ENCODE results near the gene CCDC175. TPM values are rescaled to one million over a fixed set of nuclear protein-coding genes. Genes with fewer than 3 reads are reported as not detected.
A peak's percentile ranks its signal among the peaks of the same experiment; 100 is the strongest.

Gene CCDC175
- total and polyA plus RNA-seq, 2 donors (not counting 3 experiments of a cell fraction or from before 2014, with no cell fraction given): not detected

DNA sequence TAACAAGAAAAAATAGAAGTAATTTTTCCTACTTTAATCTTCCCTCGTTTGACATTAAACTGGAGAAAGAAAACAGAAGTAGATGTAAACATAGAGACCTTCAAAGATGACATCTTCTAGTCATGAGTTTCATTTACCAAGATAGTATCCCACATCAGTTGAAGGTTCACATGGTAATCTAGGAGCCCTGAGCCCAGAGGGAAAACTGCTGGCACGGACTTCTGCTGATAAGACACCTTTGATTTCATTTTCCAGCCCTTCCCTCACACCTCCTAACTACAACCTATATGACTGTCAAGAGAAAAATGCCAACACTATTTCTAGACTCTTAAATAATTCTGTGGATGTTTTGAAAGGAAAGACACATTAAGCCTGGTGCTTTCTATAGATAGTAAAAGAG lies 46.0 kb upstream of the CCDC175 start:
- dilution Hi-C loops (cut with MboI; ENCODE audit: extremely low pct_ligation_motif_present, low sequenced_read_pairs) (no loop called here), intact Hi-C loops (cut with micrococcal nuclease) (no loop called here)
- DNase-seq (ENCODE audit: low read depth, low spot score) (no peak), FAIRE-seq (peak; percentile 31)
- Histone ChIP-seq H3K27me3 (ENCODE audit: control insufficient read depth in 2 of 2, insufficient read depth in 2 of 2, low read length in 2 of 2) (peaks cover 0 to 1% of the 10 kb centered on the region in 2 experiments), H3K27ac (ENCODE audit: insufficient read depth, low read depth, low read length) (no peak overlapping the region), H3K9me3 (replicated peaks; ENCODE audit: control insufficient read depth, insufficient read depth, low read length) (no peaks in the 10 kb centered on the region), H2AFZ (ENCODE audit: low read depth, low read length) (no peak overlapping the region), H3K36me3 (ENCODE audit: control insufficient read depth in 2 of 2, extremely low read depth in 1 of 2, insufficient read depth in 2 of 2, low read length in 2 of 2) (no peaks in the 10 kb centered on the region), H3K4me3 (replicated peaks in 1 of 3; ENCODE audit: insufficient read depth in 1 of 3, low read depth in 1 of 3, low read length in 3 of 3) (no peak overlapping the region), H3K9me1 (replicated peaks; ENCODE audit: control insufficient read depth, extremely low read depth, insufficient read depth, low read length) (no peaks in the 10 kb centered on the region), H3K79me2 (ENCODE audit: control insufficient read depth, insufficient read depth, low read length) (no peaks in the 10 kb centered on the region), H3K4me2 (ENCODE audit: insufficient read depth, low read length) (no peak overlapping the region), H4K20me1 (replicated peaks; ENCODE audit: control insufficient read depth, extremely low read depth, insufficient read depth, low read length) (no peaks in the 10 kb centered on the region), H3K9ac (replicated peaks; ENCODE audit: extremely low read depth, insufficient read depth, low read length) (no peak overlapping the region), H3K4me1 (ENCODE audit: control insufficient read depth, extremely low read depth, insufficient read depth, low read length) (no peaks in the 10 kb centered on the region)
- CTCF ChIA-PET: interaction anchor here (1.3 to 1.8 kb wide), 2 partner anchors 10 kb away, joined by 3 to 13 read pairs; no protein-coding TSS in a partner anchor
- BruUV-seq (replicated peaks): no TSS peak
- TF ChIP-seq, protein P1, sequence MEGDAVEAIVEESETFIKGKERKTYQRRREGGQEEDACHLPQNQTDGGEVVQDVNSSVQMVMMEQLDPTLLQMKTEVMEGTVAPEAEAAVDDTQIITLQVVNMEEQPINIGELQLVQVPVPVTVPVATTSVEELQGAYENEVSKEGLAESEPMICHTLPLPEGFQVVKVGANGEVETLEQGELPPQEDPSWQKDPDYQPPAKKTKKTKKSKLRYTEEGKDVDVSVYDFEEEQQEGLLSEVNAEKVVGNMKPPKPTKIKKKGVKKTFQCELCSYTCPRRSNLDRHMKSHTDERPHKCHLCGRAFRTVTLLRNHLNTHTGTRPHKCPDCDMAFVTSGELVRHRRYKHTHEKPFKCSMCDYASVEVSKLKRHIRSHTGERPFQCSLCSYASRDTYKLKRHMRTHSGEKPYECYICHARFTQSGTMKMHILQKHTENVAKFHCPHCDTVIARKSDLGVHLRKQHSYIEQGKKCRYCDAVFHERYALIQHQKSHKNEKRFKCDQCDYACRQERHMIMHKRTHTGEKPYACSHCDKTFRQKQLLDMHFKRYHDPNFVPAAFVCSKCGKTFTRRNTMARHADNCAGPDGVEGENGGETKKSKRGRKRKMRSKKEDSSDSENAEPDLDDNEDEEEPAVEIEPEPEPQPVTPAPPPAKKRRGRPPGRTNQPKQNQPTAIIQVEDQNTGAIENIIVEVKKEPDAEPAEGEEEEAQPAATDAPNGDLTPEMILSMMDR (IDR thresholded peaks at IDR 0.05; ENCODE audit: extremely low read depth in 1 of 2, insufficient read depth in 1 of 2, low read depth in 1 of 2, low read length in 2 of 2): no peak
- TF ChIP-seq POLR2AphosphoS5 (IDR thresholded peaks at IDR 0.05; ENCODE audit: insufficient read depth, low read depth, low read length): no peak
- TF ChIP-seq MYC (IDR thresholded peaks at IDR 0.05; ENCODE audit: low read depth, low read length): no peak
- TF ChIP-seq, protein P2, sequence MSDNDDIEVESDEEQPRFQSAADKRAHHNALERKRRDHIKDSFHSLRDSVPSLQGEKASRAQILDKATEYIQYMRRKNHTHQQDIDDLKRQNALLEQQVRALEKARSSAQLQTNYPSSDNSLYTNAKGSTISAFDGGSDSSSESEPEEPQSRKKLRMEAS (IDR thresholded peaks at IDR 0.05; ENCODE audit: insufficient read depth, insufficient read length): no peak
- POLR2A ChIA-PET: no interaction called here

DNA sequence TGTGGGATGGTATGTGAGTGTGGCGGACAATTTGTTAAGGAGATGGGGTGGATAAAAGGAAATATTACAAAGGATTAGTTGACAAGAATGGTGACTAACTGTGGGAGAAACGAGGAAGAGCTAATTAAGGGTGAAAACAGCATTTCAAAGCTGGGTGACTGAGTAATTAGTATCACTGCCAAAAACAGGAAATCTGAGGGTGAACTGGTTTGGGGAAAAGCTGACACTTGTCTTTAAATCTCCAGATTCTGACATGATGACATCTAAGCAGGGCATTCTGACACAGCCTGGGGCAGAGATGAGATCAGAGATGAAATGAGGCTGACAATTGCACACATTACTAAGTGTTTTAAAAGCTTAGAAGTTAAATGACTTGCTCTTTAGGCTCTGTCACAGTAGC lies 42.4 kb upstream of the CCDC175 start:
- no peak overlapping the region for H3K27ac ChIP-seq (ENCODE audit: insufficient read depth, low read depth, low read length)
- H3K4me3 ChIP-seq (replicated peaks in 1 of 3; ENCODE audit: insufficient read depth in 1 of 3, low read depth in 1 of 3, low read length in 3 of 3): no peak overlapping the region
- dilution Hi-C loops (cut with MboI; ENCODE audit: extremely low pct_ligation_motif_present, low sequenced_read_pairs): no loop called here
- H4K20me1 ChIP-seq (replicated peaks; ENCODE audit: control insufficient read depth, extremely low read depth, insufficient read depth, low read length): no peaks in the 10 kb centered on the region
- no peak for TF ChIP-seq POLR2AphosphoS5 (IDR thresholded peaks at IDR 0.05; ENCODE audit: insufficient read depth, low read depth, low read length)
- TF ChIP-seq FOS (IDR thresholded peaks at IDR 0.05; ENCODE audit: borderline replicate concordance, insufficient read depth, low read length): no peak
- no peak for TF ChIP-seq GATA2 (IDR thresholded peaks at IDR 0.05; ENCODE audit: insufficient read depth, insufficient read length, low read depth, low read length)
- no peaks in the 10 kb centered on the region for H3K9me1 ChIP-seq (replicated peaks; ENCODE audit: control insufficient read depth, extremely low read depth, insufficient read depth, low read length)
- no peak overlapping the region for H3K4me2 ChIP-seq (ENCODE audit: insufficient read depth, low read length)
- FAIRE-seq: no peak
- no peak overlapping the region for H2AFZ ChIP-seq (ENCODE audit: low read depth, low read length)
- no peaks in the 10 kb centered on the region for H3K79me2 ChIP-seq (ENCODE audit: control insufficient read depth, insufficient read depth, low read length)
- H3K27me3 ChIP-seq (ENCODE audit: control insufficient read depth in 2 of 2, insufficient read depth in 2 of 2, low read length in 2 of 2): peaks cover 0 to 1% of the 10 kb centered on the region in 2 experiments
- ChIA-PET POLR2A (no interaction called here), CTCF (no interaction called here)
- DNase-seq (ENCODE audit: low read depth, low spot score): no peak
- H3K36me3 ChIP-seq (ENCODE audit: control insufficient read depth in 2 of 2, extremely low read depth in 1 of 2, insufficient read depth in 2 of 2, low read length in 2 of 2): no peaks in the 10 kb centered on the region
- H3K4me1 ChIP-seq (ENCODE audit: control insufficient read depth, extremely low read depth, insufficient read depth, low read length): no peaks in the 10 kb centered on the region
- H3K9me3 ChIP-seq (replicated peaks; ENCODE audit: control insufficient read depth, insufficient read depth, low read length): no peaks in the 10 kb centered on the region
- no peak overlapping the region for H3K9ac ChIP-seq (replicated peaks; ENCODE audit: extremely low read depth, insufficient read depth, low read length)
- BruUV-seq (replicated peaks): no TSS peak
- intact Hi-C loops (cut with micrococcal nuclease): no loop called here

Data from endothelial cell of umbilical vein (primary cell).